NB4 (cell line): ENCODE data around the gene RFTN1.

Source experiments
- CTCF ChIP-seq: IDR thresholded peaks from one replicate; pipeline ENCODE4 v1.5.1; 2012; ENCODE audit warnings: low read depth, low read length
- MYC ChIP-seq: IDR thresholded peaks from 2 replicates; pipeline ENCODE4 v1.6.1; 2011; ENCODE audit warnings: low read depth, low read length
- POLR2A ChIP-seq: IDR thresholded peaks from 2 replicates; pipeline ENCODE4 v1.6.1; 2011; ENCODE audit warnings: mild to moderate bottlenecking; ENCODE audit not compliant: insufficient read length; ENCODE audit errors: extremely low read depth

- TF ChIP-seq CTCF, result no peak
- no peak for TF ChIP-seq POLR2A
- TF ChIP-seq MYC, result no peak
Observed at GRCh38 chr3:16272588-16272987, 240.9 kb downstream of the RFTN1 start.
